RPMI8226 (cell line): ENCODE results near the gene YWHAQ.
A peak's percentile ranks its signal among the peaks of the same experiment; 100 is the strongest.

Experiments used
- DNase-seq: peaks from one replicate; pipeline ENCODE4 v3.0.0-alpha.2; 2015

The YWHAQ gene

DNA sequence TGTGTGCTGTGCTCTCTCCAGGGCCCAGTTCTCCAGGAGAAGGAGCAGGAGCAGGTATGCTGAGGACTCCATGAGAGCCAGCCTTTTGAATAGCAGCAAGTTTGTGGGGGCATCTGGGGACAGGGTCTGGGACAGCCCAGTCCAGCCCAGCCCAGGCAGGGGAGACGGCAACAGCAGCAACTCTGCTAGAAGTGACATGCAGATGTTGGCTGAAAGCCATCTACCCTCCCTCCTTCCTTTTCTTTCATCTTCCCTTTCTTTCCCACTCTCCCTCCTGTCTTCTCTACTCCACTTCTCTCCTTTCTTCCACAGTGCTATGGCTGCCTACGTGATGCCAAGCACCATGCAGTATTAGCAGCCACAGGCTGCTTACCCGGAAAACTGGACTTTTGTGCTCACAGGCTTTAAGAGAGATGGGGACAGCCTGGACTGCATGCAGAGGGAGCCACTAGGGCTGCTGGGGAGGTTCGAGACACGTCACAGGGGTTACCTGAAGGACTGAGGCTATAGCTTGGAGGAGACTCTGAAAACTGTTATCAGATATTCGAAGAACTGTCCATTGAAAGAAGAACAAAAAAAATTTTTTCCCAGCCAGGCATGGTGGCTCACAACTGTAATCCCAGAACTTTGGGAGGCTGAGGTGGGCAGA is 23.8 kb upstream of the YWHAQ start:
- DNase-seq, result peak; percentile 72

- peak; percentile 83 for DNase-seq
Measured at GRCh38 chr2:9653485-9654271, 22.9 kb upstream of the YWHAQ start.

DNA sequence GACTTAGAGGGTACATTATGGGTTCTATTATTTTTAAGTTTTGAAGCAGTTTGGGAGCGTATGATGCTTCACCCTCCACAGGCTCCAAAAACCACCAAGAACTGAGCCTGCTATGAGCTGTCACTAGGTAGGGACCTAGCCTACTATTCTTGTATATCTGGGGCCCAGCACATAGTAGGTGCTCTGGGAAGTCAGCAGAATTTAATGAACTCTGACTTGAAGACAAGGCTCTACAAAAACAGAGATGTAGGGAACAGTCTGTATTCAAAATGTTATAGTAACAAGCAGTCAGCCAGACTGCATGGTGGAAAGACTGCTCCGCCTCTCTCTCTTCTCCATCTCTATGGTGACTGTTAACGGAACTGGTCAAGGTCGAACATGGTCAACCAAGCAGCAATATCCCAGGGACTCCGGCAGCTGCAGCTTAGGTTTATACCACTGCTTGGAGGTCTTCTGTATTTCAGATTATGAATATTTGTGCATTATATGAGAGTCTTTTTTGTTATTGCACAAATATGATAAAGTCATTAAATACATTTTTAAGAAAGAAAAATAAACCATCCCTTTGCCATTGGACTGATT is 22.2 kb upstream of the YWHAQ start:
- DNase-seq, result no peak

DNA sequence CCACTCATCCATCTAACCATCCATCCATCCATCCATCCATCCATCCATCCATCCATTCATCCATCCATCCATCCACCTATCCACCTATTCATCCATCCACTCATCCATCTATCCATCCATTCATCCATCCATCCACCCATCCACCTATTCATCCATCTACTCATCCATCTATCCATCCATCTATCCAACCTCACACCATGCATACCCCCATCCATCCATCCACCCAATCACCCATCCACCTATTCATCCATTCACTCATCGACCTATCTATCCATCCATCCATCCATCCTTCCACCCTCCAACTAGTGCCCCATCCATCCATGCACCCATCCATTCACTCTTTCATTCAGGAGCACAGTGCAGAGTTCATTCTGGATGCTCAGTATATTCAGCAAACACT is 21.5 kb upstream of the YWHAQ start:
- DNase-seq, result no peak

GRCh38 chr2:9650119-9650821 is 19.5 kb upstream of the YWHAQ start:
- no peak for DNase-seq

DNA sequence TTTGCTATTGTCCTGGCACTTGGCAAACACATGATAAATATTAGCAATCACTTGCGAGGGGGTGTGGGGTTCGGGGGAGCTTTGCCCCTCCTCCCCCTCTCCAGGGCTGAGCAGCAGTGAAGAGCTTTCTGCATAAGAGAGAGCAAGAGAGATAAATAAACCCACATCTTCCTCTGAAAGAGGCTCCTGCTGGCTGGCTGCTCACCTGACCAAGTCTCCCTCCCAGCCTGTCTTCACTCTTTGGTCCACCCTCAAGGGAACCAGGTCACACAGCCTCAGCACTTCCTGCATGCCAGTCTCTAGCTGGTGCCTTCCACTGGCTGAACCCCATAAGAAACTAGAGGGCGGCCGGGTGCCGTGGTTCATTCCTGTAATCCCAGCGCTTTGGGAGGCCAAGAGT is 18.5 kb upstream of the YWHAQ start:
- peak; percentile 91 for DNase-seq

GRCh38 chr2:9648821-9649220 is 18.0 kb upstream of the YWHAQ start:
- DNase-seq, result peak; percentile 99

- no peak for DNase-seq
Measured at GRCh38 chr2:9647884-9648283, 17.1 kb upstream of the YWHAQ start.

- DNase-seq, result no peak
Measured at GRCh38 chr2:9646196-9647030, 15.6 kb upstream of the YWHAQ start.

- no peak for DNase-seq
Measured at GRCh38 chr2:9644603-9645002, 13.8 kb upstream of the YWHAQ start.

DNA sequence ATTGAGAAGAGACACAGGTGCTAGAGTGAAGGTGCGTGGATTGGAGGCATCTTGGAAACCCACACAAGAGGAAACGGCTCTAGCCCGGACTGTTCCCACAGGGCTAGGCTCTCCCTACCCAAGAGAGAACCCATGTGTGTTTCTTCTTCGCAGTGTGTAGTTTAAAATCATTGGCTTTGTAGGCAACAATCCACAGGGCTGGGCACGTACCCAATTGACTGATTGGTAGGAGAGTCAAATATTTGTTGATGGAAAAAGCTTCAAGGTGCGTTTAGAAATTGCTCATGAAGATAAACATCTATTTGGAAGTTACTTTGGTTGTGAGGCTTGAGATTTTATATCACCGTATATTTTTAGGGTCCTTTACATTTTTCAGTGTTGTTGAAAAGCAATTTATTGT is 13.2 kb upstream of the YWHAQ start:
- DNase-seq, result no peak

DNA sequence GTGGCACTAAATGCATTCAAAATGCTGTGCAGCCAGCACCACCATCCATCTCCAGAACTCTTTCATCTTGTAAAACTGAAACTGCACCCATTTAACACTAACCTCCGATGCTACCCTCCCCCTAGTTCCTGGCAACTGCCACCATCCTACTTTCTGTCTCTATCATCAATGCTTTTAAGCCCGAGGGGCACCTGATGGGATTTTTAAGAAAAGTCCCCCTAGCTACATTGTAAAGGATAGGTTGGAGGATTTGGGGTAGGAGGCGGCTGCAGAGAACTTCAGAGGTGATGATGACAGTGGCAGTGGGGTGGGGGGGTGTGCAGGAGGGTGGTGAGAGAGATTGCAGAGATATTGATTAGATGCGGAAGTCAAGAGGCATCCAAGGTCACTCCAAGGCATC is 10.8 kb upstream of the YWHAQ start:
- DNase-seq, result peak; percentile 20

DNA sequence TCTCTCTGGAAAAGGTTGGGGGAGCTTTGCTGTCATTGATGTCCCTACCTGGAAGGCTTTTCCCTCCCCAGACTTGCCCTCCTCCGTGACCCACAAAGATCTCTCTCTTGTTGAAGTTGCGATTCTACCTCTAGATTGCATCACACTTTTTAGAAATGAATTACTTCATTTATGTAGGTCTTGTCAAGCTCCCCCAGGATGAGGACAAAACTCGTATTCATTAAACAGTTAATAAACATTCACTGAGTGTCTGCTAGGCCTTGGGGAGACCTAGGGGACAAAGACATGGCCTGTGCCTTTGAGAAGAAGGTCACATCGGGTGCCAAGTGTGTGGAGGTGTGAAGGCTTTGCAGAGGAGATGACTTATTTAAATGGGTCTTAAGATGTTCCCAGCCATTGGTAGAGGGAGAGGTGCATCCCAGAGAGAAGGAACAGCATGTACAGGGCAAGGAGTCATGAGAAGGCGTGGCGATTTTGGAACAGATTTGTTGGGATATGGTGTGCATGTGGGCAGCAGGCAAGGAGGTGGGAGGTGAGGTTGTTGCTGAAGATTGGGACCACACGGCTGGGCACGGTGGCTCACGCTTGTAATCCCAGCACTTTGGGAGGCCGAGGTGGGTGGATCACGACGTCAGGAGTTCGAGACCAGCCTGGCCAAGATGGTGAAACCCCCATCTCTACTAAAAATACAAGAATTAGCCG is 9.8 kb upstream of the YWHAQ start:
- no peak for DNase-seq

DNA sequence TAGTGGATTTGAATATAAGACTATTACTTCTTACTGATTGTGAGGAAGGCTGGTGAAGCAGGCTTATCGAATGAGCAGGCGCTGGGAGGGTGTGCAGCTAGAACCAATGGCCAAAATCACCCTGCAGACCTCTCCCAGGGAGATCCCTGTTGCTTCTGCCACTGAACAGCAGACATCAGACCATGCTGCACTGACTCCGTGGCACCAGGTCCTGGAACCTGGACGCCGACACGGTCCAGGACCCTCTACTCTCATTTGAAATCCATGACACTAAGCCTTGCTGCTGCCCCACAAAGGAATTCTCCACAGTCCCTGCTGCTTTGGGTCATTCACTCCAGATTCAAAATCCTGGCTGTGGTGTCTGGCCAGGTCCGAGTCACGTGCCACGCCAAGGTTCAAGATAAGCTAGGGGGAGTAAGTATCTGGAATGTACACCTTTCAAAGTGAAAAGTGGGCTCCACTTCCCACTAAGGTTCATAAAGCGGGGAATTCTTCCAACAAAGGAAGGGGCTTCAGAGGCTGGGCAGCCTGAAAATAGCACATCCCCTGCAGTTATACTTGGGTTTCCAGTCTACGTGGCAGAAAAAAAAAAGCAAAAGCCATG is 9.0 kb upstream of the YWHAQ start:
- no peak for DNase-seq

DNA sequence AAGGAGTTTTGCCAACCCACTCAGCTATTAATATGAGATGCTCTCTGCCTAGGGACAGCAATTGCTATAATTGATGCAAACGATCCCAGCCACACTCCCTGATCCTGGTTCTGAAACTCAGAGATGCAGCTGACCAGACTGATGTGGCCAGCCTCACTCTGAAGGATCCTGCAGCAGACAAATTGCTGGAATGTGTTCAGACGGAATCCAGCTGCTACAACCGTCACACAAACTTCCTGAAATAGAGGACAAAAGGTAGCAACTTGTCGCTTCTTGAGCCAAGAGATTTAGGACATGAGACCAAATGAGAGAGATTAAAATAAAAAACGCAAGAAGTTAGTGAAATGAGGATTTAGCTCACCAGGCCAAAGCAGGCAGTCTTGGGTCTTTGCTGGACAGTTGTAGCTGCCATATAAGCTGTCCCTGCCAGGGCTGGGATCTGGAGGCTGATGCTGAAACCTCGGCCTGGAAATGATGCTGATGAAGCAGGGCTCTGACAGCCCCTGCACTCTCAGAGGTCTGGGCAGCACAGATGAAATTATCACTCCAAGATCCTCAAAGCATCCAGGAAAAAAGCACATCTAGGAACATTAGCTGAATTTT is 8.3 kb upstream of the YWHAQ start:
- no peak for DNase-seq

DNA sequence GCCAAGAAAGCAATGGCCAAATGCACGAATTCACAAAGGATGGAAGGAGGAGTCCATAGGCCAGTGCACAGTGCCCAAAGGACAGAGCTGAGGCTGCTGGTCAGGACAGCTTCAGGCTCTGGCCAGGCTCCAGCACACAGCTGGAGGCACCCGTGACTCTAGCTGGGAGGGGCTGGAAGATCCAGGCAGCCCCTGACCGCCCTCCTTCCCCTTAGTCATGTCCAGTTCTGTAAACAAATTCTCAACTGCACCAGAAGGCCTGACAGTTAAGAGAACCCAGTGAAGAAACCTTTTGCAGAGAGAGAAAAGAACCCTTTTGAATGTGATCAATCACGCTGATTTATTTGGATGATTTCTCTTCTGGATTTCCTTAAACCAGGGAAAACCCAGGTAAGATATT is 7.7 kb upstream of the YWHAQ start:
- peak; percentile 41 for DNase-seq

DNA sequence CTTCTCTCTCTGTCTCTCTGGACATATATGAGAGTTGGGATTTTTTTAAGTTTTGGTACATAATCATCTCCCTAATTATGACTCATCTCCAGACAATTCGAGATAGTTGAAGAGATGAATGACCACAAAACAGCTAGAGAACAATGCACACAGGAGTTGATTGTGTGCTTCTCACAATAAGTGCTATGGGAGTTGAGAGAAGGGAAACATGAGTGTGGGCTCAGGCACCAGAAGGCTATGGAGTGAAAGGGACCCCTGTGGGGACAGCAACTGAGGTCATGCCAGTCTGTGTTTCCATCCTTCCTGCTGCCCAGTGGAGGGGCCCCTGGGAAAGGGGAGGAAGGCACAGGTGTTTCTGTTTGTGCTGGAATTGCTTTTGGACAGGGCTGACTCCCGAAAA is 6.5 kb upstream of the YWHAQ start:
- DNase-seq, result no peak

GRCh38 chr2:9634133-9634532 is 3.3 kb upstream of the YWHAQ start:
- DNase-seq, result no peak

DNA sequence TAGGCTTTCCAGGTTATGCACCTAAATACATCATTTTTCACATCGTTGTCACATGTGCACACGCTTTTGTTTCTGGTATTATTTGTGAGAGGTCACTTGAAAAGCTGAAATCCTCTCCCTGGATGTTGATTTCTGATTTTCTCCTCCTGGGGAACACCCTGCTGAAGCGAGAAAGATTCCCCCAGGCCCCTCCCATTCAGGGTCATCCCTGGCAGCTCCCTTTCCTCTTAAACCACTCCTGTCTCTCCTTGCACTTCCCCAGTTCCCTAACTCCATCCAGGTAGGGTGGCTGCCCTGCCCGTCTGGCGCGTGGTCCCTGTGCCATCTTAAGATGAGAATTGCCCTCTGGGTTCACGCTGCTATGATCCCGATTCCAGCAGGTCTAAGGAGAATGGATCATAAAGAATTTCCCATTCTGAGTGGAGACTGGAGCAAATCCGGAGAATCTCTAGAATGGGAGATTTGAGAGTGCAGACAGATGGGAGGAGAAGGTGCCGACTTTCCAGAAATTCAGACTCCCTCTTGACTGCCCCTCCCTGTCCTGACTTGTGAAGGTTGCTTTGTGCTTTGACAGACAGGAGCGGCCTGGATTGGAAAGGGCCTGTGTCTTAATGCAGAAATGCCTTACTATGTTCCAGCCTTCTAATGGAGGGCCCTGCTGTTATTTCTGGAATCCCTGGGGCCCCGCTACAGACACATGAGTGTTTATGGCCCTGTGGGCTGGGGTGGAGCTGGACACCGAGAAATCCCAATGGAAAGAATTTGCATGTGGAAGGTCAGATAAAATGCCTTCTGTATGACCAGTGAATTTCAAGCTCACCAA is 1.3 kb upstream of the YWHAQ start:
- DNase-seq, result no peak

DNA sequence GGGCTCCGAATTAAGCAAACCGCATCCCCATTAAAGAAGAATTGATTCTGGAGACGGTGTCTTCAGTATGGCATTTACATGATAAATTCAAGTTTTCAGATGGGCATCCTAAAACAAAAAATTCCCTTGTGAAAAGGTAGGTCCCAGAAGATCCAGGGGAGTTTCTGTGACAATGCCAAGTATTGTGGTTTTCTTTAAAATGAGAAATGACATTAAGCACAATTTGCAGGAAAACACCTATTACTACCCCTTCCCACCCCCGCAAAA is 689 bp upstream of the YWHAQ start:
- no peak for DNase-seq
